Stimulated activated naive CD8-positive, alpha-beta T cell treated with anti-CD3 and anti-CD28 coated beads, Interleukin-15, amount 100 ng/mL, for 72 hours (primary cell): ENCODE data around the gene TBCC.
"Not testable (repeated sequence)": the region's sequence is repeated elsewhere in the genome, so short reads cannot be mapped to it uniquely, and the experiment has no call there.

Experiments used
- ATAC-seq: fragments of 150-1000 bp; cut with Tn5 transposase; 2 replicates; pipeline ENCODE4 v1.10.0; 2021; ENCODE audit warnings: mild to moderate bottlenecking, moderate library complexity
- DNase-seq, 2 donors: peaks; one replicate each; pipeline ENCODE4 v3.0.0; 2021 to 2022
- H3K27ac Mint-ChIP-seq, 2 donors: one replicate each; pipeline ENCODE4 v1.8.0; 2022; ENCODE audit warnings: mild to moderate bottlenecking in 2 of 2, mixed read lengths in 2 of 2, moderate library complexity in 2 of 2
- H3K27me3 Mint-ChIP-seq: one replicate; pipeline ENCODE4 v1.8.0; 2022; ENCODE audit warnings: mixed read lengths
- H3K4me1 Mint-ChIP-seq: one replicate; pipeline ENCODE4 v1.8.0; 2022; ENCODE audit warnings: mild to moderate bottlenecking, mixed read lengths
- H3K4me3 Mint-ChIP-seq, 2 donors: one replicate each; pipeline ENCODE4 v1.8.0; 2022; ENCODE audit warnings: mild to moderate bottlenecking in 2 of 2, mixed read lengths in 2 of 2, moderate library complexity in 1 of 2
- H3K9me3 Mint-ChIP-seq, 2 donors: one replicate each; pipeline ENCODE4 v1.8.0; 2022; ENCODE audit warnings: mixed read lengths in 2 of 2

The TBCC gene

GRCh38 chr6:42726026-42726425 is 19.9 kb downstream of the TBCC start:
- peaks cover 25% of the 10 kb centered on the region for H3K4me1 Mint-ChIP-seq
- H3K9me3 Mint-ChIP-seq = no peaks in the 10 kb centered on the region
- H3K27ac Mint-ChIP-seq = peak overlapping the region; percentile 99
- peak overlapping the region; percentile 86 to 90 for H3K4me3 Mint-ChIP-seq
- DNase-seq (no peak), ATAC-seq (no peak)
- H3K27me3 Mint-ChIP-seq = no peaks in the 10 kb centered on the region

GRCh38 chr6:42724825-42725224 is 21.1 kb downstream of the TBCC start:
- no peak for DNase-seq
- H3K27ac Mint-ChIP-seq = no peak overlapping the region
- no peaks in the 10 kb centered on the region for H3K27me3 Mint-ChIP-seq
- no peak for ATAC-seq
- H3K4me1 Mint-ChIP-seq = peaks cover 25% of the 10 kb centered on the region
- H3K9me3 Mint-ChIP-seq = no peaks in the 10 kb centered on the region
- no peak overlapping the region for H3K4me3 Mint-ChIP-seq

DNA sequence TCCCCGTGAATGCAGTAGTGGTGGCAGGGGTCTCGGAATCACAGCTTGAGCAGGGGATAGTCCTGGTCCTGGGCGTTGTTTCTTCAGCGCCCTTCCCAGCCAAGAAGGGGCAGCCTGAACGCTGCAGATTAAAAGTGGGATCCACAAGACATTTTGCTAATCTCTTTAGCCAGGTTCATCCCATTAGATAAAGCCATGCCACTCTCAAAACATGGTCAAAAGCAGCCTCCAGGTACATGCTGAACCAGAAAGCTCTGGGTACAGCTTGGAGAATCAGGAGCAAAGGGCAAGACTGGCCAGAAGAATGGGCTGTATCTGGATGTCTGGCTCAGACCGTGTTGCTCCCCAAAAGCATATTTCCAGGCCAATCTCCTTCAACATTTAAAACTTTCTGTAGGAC is 23.4 kb downstream of the TBCC start, which contains the start of gene PRPH2:
Gene PRPH2 (minus strand): TSS at position 101 of the 400 bp plus-strand sequence. CDS start 263 bp downstream, outside the sequence.
- Mint-ChIP-seq H3K4me1 (peaks cover 19% of the 10 kb centered on the region), H3K27me3 (no peaks in the 10 kb centered on the region), H3K27ac (peak within 1 kb of the TSS in 1 of 2 donors; percentile 13), H3K9me3 (no peaks in the 10 kb centered on the region), H3K4me3 (no peak within 1 kb of the TSS)
- ATAC-seq (no peak), DNase-seq (no peak)

DNA sequence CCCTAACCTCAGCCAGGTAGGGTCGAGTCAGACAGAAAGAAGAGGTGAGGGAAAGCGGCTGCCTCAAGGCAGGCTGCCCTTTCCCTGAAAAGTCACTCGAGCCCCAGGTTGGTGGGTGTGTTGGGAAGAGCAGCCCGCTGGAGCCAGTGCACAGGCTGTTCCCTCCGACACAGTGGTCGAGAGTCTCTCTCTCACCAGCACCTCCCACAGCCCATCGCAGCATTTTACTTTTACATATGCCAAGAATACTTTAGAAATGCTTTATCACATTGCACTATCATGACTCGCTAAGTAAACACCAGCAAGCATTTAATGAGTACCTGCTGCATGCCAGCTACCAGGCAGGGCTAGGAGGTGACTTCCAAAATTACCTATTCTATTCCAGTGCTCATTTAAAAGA is 25.2 kb downstream of the TBCC start:
- Mint-ChIP-seq H3K4me1 (peaks cover 1% of the 10 kb centered on the region), H3K27me3 (no peaks in the 10 kb centered on the region), H3K4me3 (no peak overlapping the region), H3K27ac (no peak overlapping the region), H3K9me3 (no peaks in the 10 kb centered on the region)
- DNase-seq (no peak), ATAC-seq (no peak)

GRCh38 chr6:42715871-42716270 is 30.0 kb downstream of the TBCC start:
- Mint-ChIP-seq H3K4me1 (peaks cover 2% of the 10 kb centered on the region), H3K4me3 (no peak overlapping the region), H3K9me3 (peaks cover 12 to 13% of the 10 kb centered on the region in 2 donors), H3K27ac (no peak overlapping the region), H3K27me3 (no peaks in the 10 kb centered on the region)
- no peak for DNase-seq
- ATAC-seq = no peak

DNA sequence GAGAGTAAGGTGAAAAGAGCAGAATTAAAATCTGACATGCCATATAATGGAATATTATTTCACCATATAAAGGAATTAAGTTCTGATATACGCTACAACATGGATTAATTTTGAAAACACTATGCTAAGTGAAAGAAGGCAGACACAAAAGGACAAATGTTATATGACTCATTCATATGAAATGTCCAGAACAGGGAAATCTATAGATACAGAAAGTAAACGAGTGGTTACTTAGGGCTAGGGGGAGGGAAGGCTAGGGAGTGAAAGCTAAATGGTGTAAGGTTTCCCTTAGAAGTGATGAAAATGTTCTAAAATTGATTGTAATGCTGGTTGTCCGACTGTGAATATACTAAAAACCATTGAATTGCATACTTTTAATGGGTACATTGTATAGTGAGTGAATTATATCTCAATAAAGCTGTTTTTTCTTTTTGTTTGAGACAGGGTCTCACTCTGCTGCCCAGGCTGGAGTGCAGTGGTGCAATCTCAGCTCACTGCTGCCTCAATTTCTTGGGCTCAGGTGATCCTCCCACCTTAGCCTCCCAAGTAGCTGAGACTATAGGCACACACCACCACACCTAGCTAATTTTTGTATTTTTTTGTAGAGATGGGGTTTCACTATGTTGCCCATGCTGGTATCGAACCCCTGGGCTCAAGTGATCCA is 31.7 kb downstream of the TBCC start:
- Mint-ChIP-seq H3K9me3 (peaks cover 12 to 13% of the 10 kb centered on the region in 2 donors), H3K4me1 (peaks cover 11% of the 10 kb centered on the region), H3K27ac (no peak overlapping the region), H3K4me3 (no peak overlapping the region), H3K27me3 (no peaks in the 10 kb centered on the region)
- ATAC-seq (no peak), DNase-seq (no peak)

DNA sequence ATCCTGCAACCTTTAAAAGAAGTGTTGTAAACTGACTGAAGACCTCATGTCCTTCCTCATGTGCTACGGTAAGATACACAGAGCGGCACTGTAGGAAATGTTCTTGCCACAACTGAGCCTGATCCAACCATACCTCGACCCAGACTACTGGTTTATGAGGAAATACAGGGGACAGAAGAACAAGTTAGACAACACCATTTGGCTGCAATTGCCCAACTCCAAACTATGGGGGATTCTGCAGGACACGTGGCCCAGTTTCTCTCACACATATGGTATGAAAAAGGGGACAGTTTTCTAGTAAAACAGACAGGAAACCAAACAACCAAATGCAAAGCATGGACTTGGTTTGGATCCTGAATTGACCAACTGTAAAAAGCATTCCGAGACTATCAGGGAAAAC is 34.0 kb downstream of the TBCC start:
- Mint-ChIP-seq H3K27me3 (no peaks in the 10 kb centered on the region), H3K4me1 (peaks cover 11% of the 10 kb centered on the region), H3K4me3 (no peak overlapping the region), H3K9me3 (peaks cover 12 to 13% of the 10 kb centered on the region in 2 donors), H3K27ac (no peak overlapping the region)
- DNase-seq = no peak
- no peak for ATAC-seq

GRCh38 chr6:42710316-42710715 is 35.6 kb downstream of the TBCC start:
- Mint-ChIP-seq H3K27ac (no peak overlapping the region), H3K9me3 (peaks cover 12 to 13% of the 10 kb centered on the region in 2 donors), H3K4me1 (peaks cover 11% of the 10 kb centered on the region), H3K4me3 (no peak overlapping the region), H3K27me3 (no peaks in the 10 kb centered on the region)
- ATAC-seq = no peak
- no peak for DNase-seq

DNA sequence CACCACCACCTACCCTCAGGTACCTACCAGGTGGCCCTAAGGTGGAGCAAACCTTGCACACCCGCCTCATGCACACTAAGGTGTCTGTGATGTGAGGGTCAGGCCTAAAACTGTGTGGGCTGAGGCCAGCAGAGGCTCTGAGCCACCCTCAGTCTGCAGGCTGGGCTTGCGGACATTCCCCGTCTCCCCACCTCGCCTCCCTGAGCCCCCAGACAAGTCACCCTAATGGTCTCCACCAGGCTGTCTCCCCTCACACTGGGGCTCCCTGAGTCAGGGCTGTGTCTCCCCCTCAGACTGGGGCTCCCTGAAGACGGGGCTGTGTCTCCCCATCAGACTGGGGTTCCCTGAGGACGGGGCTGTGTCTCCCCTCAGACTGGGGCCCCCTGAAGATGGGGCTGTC is 36.0 kb downstream of the TBCC start:
- Mint-ChIP-seq H3K27ac (peak overlapping the region in 1 of 2 donors; percentile 40), H3K4me3 (no peak overlapping the region), H3K27me3 (no peaks in the 10 kb centered on the region), H3K9me3 (peaks cover 12 to 13% of the 10 kb centered on the region in 2 donors), H3K4me1 (peaks cover 11% of the 10 kb centered on the region)
- no peak for DNase-seq
- no peak for ATAC-seq

DNA sequence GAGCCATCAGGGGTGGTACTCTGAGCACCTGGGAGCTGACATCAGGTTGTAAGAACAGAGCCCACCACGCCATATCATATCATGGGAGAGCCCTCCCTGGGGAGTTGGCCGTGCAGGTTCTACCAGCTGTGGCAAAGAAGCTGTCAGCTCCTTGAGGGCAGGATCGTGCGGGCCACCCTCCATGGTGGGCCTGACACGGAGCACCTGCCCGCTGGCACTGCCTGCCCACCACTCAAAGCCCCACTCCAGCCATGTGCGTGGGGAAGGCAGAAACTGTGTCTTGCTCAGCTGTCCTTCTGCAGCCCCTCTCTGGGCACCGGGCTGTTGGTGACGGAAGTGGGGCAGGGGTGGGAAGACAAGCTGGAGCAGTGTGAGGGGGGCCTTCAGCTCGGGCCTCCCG is 37.8 kb downstream of the TBCC start:
- Mint-ChIP-seq H3K4me1 (peaks cover 11% of the 10 kb centered on the region), H3K4me3 (no peak overlapping the region), H3K27ac (no peak overlapping the region), H3K27me3 (no peaks in the 10 kb centered on the region), H3K9me3 (peaks cover 12 to 13% of the 10 kb centered on the region in 2 donors)
- DNase-seq (no peak), ATAC-seq (no peak)

GRCh38 chr6:42707595-42707994 is 38.3 kb downstream of the TBCC start:
- DNase-seq = no peak
- Mint-ChIP-seq H3K27ac (no peak overlapping the region), H3K27me3 (no peaks in the 10 kb centered on the region), H3K4me3 (no peak overlapping the region), H3K9me3 (peaks cover 11 to 13% of the 10 kb centered on the region in 2 donors), H3K4me1 (peaks cover 11% of the 10 kb centered on the region)
- ATAC-seq = no peak

DNA sequence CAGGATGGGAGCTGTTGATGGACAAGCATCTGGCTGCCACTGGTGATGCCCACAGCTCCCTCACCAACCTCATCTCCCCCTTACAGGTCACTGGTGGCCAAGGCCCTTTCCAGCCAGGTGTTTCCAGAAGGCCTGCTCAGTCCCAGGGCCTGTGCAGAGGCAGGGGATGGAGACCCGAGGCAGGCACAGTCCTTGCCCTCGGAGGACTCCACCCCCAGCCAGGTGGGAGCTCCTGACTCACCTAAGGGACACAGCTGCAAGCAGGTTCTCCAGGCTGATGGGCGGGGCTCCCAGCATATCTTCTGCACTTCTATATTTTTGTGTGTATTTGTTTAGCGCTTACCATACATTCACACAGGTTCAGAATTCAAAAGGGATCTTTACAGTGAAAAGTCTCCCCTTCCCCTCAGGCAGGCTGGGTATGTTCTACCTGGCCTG is 40.9 kb downstream of the TBCC start:
- no peaks in the 10 kb centered on the region for H3K4me1 Mint-ChIP-seq
- ATAC-seq (no peak), DNase-seq (no peak)
- no peaks in the 10 kb centered on the region for H3K27me3 Mint-ChIP-seq
- no peak overlapping the region for H3K4me3 Mint-ChIP-seq
- peak overlapping the region in 1 of 2 donors; percentile 74 for H3K27ac Mint-ChIP-seq
- no peaks in the 10 kb centered on the region for H3K9me3 Mint-ChIP-seq

DNA sequence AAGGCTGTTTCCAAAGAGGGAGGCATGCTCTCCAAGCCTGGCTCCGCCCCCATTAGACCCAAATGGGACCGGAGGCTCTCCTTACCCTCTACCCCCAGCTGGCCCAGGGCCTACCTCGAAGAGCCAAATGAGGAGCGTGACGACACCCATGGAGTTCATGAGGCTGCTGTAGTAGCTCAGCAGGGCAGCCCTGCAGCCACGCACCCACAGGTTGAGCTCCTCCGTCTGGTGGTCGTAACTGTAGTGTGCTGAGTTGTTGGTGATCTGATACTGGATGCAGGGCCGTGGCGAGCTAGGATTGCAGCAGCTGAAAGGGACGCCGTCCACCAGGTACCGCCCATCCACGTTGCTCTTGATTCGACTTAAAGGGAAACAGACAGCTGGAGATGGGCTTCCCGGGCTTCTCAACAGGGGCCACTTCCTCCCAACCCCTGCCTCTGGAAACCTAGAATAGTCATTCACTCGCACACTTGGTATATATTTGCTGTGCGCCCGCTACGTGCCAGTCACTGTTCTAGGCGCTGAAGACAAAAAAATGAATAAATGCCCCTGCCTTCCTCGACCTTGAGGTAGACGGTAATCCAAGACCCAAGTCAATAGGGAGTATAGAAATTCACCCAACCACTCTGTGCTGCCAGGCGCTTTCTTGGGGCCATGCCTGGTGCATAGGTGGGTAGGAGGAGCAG is 41.5 kb downstream of the TBCC start:
- DNase-seq = no peak

DNA sequence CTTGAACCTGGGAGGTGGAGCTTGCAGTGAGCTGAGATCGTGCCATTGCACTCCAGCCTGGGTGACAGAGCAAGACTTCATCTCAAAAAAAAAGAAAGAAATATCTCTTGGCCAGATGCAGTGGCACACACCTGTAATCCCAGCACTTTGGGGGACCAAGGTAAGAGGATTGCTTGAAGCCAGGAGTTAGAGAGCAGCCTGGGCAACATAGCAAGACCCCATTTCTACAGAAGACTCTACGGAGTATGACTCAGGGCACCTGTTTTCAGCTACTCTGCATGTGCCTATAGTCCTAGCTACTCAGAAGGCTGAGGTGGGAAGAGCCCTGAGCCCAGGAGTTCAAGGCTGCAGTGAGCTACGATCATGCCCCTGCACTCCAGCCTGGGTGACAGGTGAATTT is 43.1 kb downstream of the TBCC start:
- H3K27ac Mint-ChIP-seq, H3K27me3 Mint-ChIP-seq, DNase-seq, ATAC-seq, H3K4me1 Mint-ChIP-seq, H3K9me3 Mint-ChIP-seq, H3K4me3 Mint-ChIP-seq: not testable (repeated sequence)

More for the DNA sequence above, 41.5 kb downstream of the TBCC start:
- Mint-ChIP-seq H3K9me3 (no peaks in the 10 kb centered on the region), H3K4me1 (no peaks in the 10 kb centered on the region), H3K4me3 (no peak overlapping the region), H3K27ac (peak overlapping the region in 1 of 2 donors; percentile 74), H3K27me3 (no peaks in the 10 kb centered on the region)
- no peak for ATAC-seq

GRCh38 chr6:42702200-42702599 is 43.7 kb downstream of the TBCC start:
- no peaks in the 10 kb centered on the region for H3K9me3 Mint-ChIP-seq
- ATAC-seq = peak; percentile 58
- no peak for DNase-seq
- no peak overlapping the region for H3K27ac Mint-ChIP-seq
- H3K4me3 Mint-ChIP-seq = no peak overlapping the region
- H3K27me3 Mint-ChIP-seq = no peaks in the 10 kb centered on the region
- H3K4me1 Mint-ChIP-seq = no peaks in the 10 kb centered on the region

DNA sequence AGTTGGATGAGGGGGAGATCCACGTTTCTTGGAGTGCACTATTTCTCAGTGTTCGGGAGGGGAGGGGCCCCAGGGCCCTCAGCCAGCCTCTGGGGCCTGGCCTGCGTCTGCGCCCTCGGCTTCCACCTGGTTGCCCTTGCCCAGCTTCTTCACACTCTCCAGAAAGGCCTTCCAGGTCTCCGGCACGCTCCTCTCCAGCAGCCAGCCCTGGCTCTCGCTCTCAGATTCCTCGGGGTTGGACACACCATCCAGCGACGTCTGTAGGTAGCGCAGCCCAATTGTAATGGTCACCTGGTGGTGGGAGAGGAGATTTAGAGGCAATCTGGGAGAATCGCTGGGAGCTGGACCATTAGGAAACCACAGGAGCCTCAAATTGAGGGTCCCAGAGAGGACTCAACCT is 47.7 kb downstream of the TBCC start:
- Mint-ChIP-seq H3K27me3 (no peaks in the 10 kb centered on the region), H3K9me3 (no peaks in the 10 kb centered on the region), H3K27ac (no peak overlapping the region), H3K4me3 (no peak overlapping the region), H3K4me1 (peaks cover 18% of the 10 kb centered on the region)
- ATAC-seq (no peak), DNase-seq (no peak)
